KMS-11 (cell line): ENCODE measurements around the gene DNTT.

ENCODE experiments used
- H2AFZ ChIP-seq: fragments of 200-600 bp; sonication (generic); 2 replicates; pipeline ENCODE4 v1.6.1; 2016; ENCODE audit warnings: antibody characterized with exemption, mixed run types, low read depth
- H3K27ac ChIP-seq: fragments of 200-600 bp; sonication (generic); 2 replicates; pipeline ENCODE4 v1.6.1; 2016; ENCODE audit warnings: mild to moderate bottlenecking, mixed run types
- H3K27me3 ChIP-seq: fragments of 200-600 bp; sonication (generic); 2 replicates; pipeline ENCODE4 v1.6.1; 2017; ENCODE audit warnings: mild to moderate bottlenecking, low read depth, mixed run types, moderate library complexity; ENCODE audit not compliant: insufficient read depth
- H3K36me3 ChIP-seq: fragments of 200-600 bp; sonication (generic); 2 replicates; pipeline ENCODE4 v1.6.1; 2017; ENCODE audit warnings: mild to moderate bottlenecking, mixed run types; ENCODE audit not compliant: insufficient read depth
- H3K4me1 ChIP-seq: fragments of 200-600 bp; sonication (generic); 2 replicates; pipeline ENCODE4 v1.6.1; 2016; ENCODE audit warnings: mild to moderate bottlenecking, low read depth, mixed run types; ENCODE audit not compliant: poor library complexity, severe bottlenecking
- H3K4me2 ChIP-seq: fragments of 200-600 bp; sonication (generic); 2 replicates; pipeline ENCODE4 v1.7.0; 2016; ENCODE audit warnings: mild to moderate bottlenecking, mixed run types
- H3K4me3 ChIP-seq: fragments of 200-600 bp; sonication (generic); IDR thresholded peaks from 2 replicates; pipeline ENCODE4 v1.6.1; 2017; ENCODE audit warnings: low read depth, low read length, mixed read lengths; ENCODE audit not compliant: insufficient read depth
- H3K79me2 ChIP-seq: fragments of 200-600 bp; sonication (generic); 2 replicates; pipeline ENCODE4 v1.6.1; 2016; ENCODE audit warnings: low read depth, mixed run types; ENCODE audit not compliant: insufficient read depth
- H3K9ac ChIP-seq: fragments of 200-600 bp; sonication (generic); 2 replicates; pipeline ENCODE4 v1.6.1; 2016; ENCODE audit warnings: mild to moderate bottlenecking, mixed run types
- H4K20me1 ChIP-seq: fragments of 200-600 bp; sonication (generic); 2 replicates; pipeline ENCODE4 v1.6.1; 2016; ENCODE audit warnings: mild to moderate bottlenecking, mixed run types; ENCODE audit not compliant: insufficient read depth
- CTCF ChIP-seq: fragments of 200-600 bp; sonication (generic); conservative IDR thresholded peaks from 2 replicates; pipeline ENCODE4 v1.6.1; 2017; ENCODE audit warnings: low read depth, mild to moderate bottlenecking, antibody characterized with exemption, low read length, moderate library complexity, mixed read lengths

The DNTT gene

GRCh38 chr10:96267234-96267705 is 37.0 kb upstream of the DNTT start:
- Histone ChIP-seq H3K4me1 (peaks cover 18% of the 10 kb centered on the region), H3K4me3 (no peak overlapping the region), H3K79me2 (no peaks in the 10 kb centered on the region), H2AFZ (no peak overlapping the region), H4K20me1 (no peaks in the 10 kb centered on the region), H3K36me3 (no peaks in the 10 kb centered on the region), H3K4me2 (no peak overlapping the region), H3K27me3 (no peaks in the 10 kb centered on the region), H3K9ac (no peak overlapping the region), H3K27ac (no peak overlapping the region)
- no peak for TF ChIP-seq CTCF

GRCh38 chr10:96268341-96268909 is 35.8 kb upstream of the DNTT start:
- no peak for TF ChIP-seq CTCF
- H3K36me3 ChIP-seq, result no peaks in the 10 kb centered on the region
- no peak overlapping the region for H3K9ac ChIP-seq
- H4K20me1 ChIP-seq, result no peaks in the 10 kb centered on the region
- no peaks in the 10 kb centered on the region for H3K79me2 ChIP-seq
- H3K4me3 ChIP-seq, result no peak overlapping the region
- H3K4me2 ChIP-seq, result no peak overlapping the region
- H3K4me1 ChIP-seq, result peaks cover 18% of the 10 kb centered on the region
- no peaks in the 10 kb centered on the region for H3K27me3 ChIP-seq
- H2AFZ ChIP-seq, result no peak overlapping the region
- no peak overlapping the region for H3K27ac ChIP-seq

- H4K20me1 ChIP-seq, result no peaks in the 10 kb centered on the region
- no peaks in the 10 kb centered on the region for H3K79me2 ChIP-seq
- no peak for TF ChIP-seq CTCF
- no peak overlapping the region for H3K4me3 ChIP-seq
- H3K9ac ChIP-seq, result no peak overlapping the region
- H3K4me1 ChIP-seq, result peaks cover 18% of the 10 kb centered on the region
- no peaks in the 10 kb centered on the region for H3K27me3 ChIP-seq
- H2AFZ ChIP-seq, result no peak overlapping the region
- H3K27ac ChIP-seq, result no peak overlapping the region
- no peaks in the 10 kb centered on the region for H3K36me3 ChIP-seq
- no peak overlapping the region for H3K4me2 ChIP-seq
These were observed 34.6 kb upstream of the DNTT start for GRCh38 chr10:96269438-96270300.

GRCh38 chr10:96270571-96270970 is 33.7 kb upstream of the DNTT start:
- Histone ChIP-seq H2AFZ (peak overlapping the region; percentile 55; the same call in 1 of the 2 replicates), H3K79me2 (no peaks in the 10 kb centered on the region), H3K36me3 (no peaks in the 10 kb centered on the region), H3K27me3 (no peaks in the 10 kb centered on the region), H3K4me1 (peaks cover 18% of the 10 kb centered on the region), H3K9ac (no peak overlapping the region), H3K4me2 (peak overlapping the region; percentile 33; the same call in 1 of the 2 replicates), H4K20me1 (no peaks in the 10 kb centered on the region), H3K27ac (no peak overlapping the region), H3K4me3 (no peak overlapping the region)
- no peak for TF ChIP-seq CTCF
